Upper lobe of right lung (tissue), 1 donor: ENCODE results near the gene DNAH5. TPM values are rescaled to one million over a fixed set of nuclear protein-coding genes. Genes with fewer than 3 reads are reported as not detected.

ENCODE experiments used
- ATAC-seq: fragments of 200-7000 bp; cut with Tn5 transposase; one replicate; pipeline ENCODE4 v1.9.1; 2020; ENCODE audit warnings: mild to moderate bottlenecking, moderate library complexity
- DNase-seq: peaks from one replicate; pipeline ENCODE4 v3.0.0-alpha.2; 2020
- H3K27ac ChIP-seq: fragments of 200-600 bp; one replicate; pipeline ENCODE4 v1.8.0; 2022
- H3K27me3 ChIP-seq: fragments of 200-600 bp; one replicate; pipeline ENCODE4 v1.8.0; 2022; ENCODE audit warnings: mild to moderate bottlenecking
- H3K36me3 ChIP-seq: fragments of 200-600 bp; one replicate; pipeline ENCODE4 v1.8.0; 2022
- H3K4me1 ChIP-seq: fragments of 200-600 bp; one replicate; pipeline ENCODE4 v1.8.0; 2022
- H3K4me3 ChIP-seq: fragments of 200-600 bp; one replicate; pipeline ENCODE4 v1.8.0; 2022; ENCODE audit warnings: mild to moderate bottlenecking
- H3K9me3 ChIP-seq: fragments of 200-600 bp; one replicate; pipeline ENCODE4 v1.8.0; 2022
- CTCF ChIP-seq: fragments of 200-600 bp; IDR thresholded peaks from one replicate; pipeline ENCODE4 v1.8.0; 2022; ENCODE audit warnings: antibody characterized with exemption
- intact Hi-C: fragments of 100-400 bp; cut with DNase I; formaldehyde crosslinking; loops from one replicate; pipeline ENCODE4 v1.11.0; 2022
- long read RNA-seq: library from polyadenylated mRNA; unstranded; transcript quantifications from one replicate; pipeline ENCODE4 v2.0.0, GENCODE V29; 2021
- total RNA-seq: library from RNA; stranded (reverse); fragmentation: NEBNext Ultra II Directional; extraction: Animal tissue kit (Norgen Biotek cat#: 25700); gene quantifications from one replicate; pipeline ENCODE4 v1.2.1, GENCODE V29; 2021
- donor health status: DM: no; HTN: yes; CAD: no; lungs with severe emphysema.

The DNAH5 gene, protein sequence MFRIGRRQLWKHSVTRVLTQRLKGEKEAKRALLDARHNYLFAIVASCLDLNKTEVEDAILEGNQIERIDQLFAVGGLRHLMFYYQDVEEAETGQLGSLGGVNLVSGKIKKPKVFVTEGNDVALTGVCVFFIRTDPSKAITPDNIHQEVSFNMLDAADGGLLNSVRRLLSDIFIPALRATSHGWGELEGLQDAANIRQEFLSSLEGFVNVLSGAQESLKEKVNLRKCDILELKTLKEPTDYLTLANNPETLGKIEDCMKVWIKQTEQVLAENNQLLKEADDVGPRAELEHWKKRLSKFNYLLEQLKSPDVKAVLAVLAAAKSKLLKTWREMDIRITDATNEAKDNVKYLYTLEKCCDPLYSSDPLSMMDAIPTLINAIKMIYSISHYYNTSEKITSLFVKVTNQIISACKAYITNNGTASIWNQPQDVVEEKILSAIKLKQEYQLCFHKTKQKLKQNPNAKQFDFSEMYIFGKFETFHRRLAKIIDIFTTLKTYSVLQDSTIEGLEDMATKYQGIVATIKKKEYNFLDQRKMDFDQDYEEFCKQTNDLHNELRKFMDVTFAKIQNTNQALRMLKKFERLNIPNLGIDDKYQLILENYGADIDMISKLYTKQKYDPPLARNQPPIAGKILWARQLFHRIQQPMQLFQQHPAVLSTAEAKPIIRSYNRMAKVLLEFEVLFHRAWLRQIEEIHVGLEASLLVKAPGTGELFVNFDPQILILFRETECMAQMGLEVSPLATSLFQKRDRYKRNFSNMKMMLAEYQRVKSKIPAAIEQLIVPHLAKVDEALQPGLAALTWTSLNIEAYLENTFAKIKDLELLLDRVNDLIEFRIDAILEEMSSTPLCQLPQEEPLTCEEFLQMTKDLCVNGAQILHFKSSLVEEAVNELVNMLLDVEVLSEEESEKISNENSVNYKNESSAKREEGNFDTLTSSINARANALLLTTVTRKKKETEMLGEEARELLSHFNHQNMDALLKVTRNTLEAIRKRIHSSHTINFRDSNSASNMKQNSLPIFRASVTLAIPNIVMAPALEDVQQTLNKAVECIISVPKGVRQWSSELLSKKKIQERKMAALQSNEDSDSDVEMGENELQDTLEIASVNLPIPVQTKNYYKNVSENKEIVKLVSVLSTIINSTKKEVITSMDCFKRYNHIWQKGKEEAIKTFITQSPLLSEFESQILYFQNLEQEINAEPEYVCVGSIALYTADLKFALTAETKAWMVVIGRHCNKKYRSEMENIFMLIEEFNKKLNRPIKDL (N-terminal part only)
- 4.6 TPM for total RNA-seq
- long read RNA-seq, partial matches to known transcripts, result 1 of 2 reads
- long read RNA-seq, other reads (novel, unspliced or antisense), result 1 of 2 reads

DNA sequence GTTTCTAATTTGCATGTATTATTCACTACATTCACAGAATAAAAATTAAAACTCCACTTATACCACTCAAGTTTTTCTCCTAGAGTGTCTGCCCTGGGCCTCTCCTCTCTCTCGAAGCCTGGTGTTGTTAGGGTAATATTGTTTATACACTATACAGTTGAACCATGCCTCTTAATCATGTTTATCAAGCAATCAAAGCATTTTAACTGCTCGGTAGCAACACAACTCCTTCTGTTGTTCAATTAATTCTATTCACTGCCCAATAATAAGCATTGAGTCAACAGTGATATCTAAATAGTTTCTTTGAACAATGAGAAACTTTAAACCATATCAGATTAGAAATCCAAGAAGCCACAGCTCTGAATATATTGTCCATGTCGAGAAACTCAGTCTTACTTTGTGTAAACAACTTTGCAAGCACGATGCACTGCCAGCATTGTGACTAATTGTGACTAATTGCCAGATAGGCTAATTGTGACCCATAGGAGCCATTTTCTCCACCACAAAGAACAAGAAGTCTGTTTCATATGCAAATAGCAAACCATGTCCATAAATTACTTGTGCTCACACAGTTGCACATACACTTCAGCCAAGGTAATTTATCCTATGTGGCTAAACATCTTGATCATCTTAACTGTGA lies at the start of gene DNAH5:
TSS of gene DNAH5 (minus strand) at position 129 of the 640 bp plus-strand sequence. CDS start 250 bp downstream, outside the sequence.
- H3K36me3 ChIP-seq, result no peaks in the 10 kb centered on the region
- DNase-seq (no peak), ATAC-seq (no peak)
- no peak within 1 kb of the TSS for H3K27ac ChIP-seq
- no peak within 1 kb of the TSS for H3K4me3 ChIP-seq
- H3K9me3 ChIP-seq, result no peaks in the 10 kb centered on the region
- no peaks in the 10 kb centered on the region for H3K27me3 ChIP-seq
- intact Hi-C loops, result no loop called here
- no peaks in the 10 kb centered on the region for H3K4me1 ChIP-seq
- TF ChIP-seq CTCF, result no peak

- TF ChIP-seq CTCF, result no peak
- ATAC-seq (no peak), DNase-seq (no peak)
- no peaks in the 10 kb centered on the region for H3K27me3 ChIP-seq
- no peaks in the 10 kb centered on the region for H3K36me3 ChIP-seq
- H3K27ac ChIP-seq, result no peak overlapping the region
- H3K4me3 ChIP-seq, result no peak overlapping the region
- intact Hi-C loops, result loop anchor here (10.0 kb wide), 1 partner anchor 271 kb away; no protein-coding TSS in a partner anchor
- no peaks in the 10 kb centered on the region for H3K9me3 ChIP-seq
- H3K4me1 ChIP-seq, result no peaks in the 10 kb centered on the region
These were observed 49.4 kb upstream of the DNAH5 start for GRCh38 chr5:13993926-13994325.

DNA sequence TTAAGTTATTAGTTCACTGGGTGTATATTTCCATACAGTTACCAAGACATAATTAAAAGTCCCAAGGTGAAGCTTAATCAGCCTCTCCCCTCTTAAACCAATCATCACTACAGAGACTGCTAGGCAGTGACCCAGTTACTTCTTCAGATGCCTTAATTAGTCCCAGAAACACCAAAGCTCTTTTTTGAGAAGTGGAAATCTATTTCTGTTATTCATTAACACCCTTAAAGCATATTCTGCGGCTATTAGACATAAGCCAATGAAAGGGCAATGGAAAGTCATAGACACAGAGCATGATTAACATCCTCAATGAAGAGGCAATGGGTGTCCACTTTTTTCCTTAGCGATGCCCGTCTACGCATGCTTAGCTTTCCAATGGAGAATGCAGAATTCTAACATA lies 48.3 kb upstream of the DNAH5 start:
- ATAC-seq, result no peak
- no peak for DNase-seq
- Histone ChIP-seq H3K9me3 (no peaks in the 10 kb centered on the region), H3K27me3 (no peaks in the 10 kb centered on the region), H3K4me1 (peaks cover 4% of the 10 kb centered on the region), H3K27ac (no peak overlapping the region), H3K36me3 (no peaks in the 10 kb centered on the region), H3K4me3 (no peak overlapping the region)
- intact Hi-C loops, result loop anchor here (10.0 kb wide), 1 partner anchor 272 kb away; no protein-coding TSS in a partner anchor
- TF ChIP-seq CTCF, result no peak

- H3K27ac ChIP-seq, result no peak overlapping the region
- peaks cover 6% of the 10 kb centered on the region for H3K4me1 ChIP-seq
- ATAC-seq (no peak), DNase-seq (no peak)
- no peaks in the 10 kb centered on the region for H3K36me3 ChIP-seq
- no peak for TF ChIP-seq CTCF
- H3K9me3 ChIP-seq, result no peaks in the 10 kb centered on the region
- H3K4me3 ChIP-seq, result no peak overlapping the region
- intact Hi-C loops, result loop anchor here (10.0 kb wide), 1 partner anchor 273 kb away; no protein-coding TSS in a partner anchor
- H3K27me3 ChIP-seq, result no peaks in the 10 kb centered on the region
These were observed 46.9 kb upstream of the DNAH5 start for GRCh38 chr5:13991365-13991764.

DNA sequence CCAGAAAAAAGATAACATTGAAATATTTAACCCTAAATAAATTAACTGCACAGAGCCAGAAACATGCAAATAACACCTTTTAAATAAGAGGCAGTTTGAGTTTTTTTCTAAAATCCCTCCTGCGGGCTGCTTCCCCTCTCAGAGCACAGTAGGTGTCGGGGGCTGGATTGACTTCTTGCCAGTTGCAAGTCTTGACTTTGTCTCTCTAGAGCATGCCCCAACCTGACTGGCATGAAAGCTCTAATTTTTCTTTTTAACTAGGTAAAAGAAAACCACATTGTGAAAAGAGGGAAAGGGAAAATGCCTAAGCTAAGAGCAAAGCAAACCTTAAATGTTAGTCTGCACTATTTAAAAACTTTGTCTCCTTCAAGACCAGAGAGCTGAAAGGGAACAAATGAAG lies 46.4 kb upstream of the DNAH5 start:
- no peak for DNase-seq
- no peaks in the 10 kb centered on the region for H3K9me3 ChIP-seq
- H3K4me3 ChIP-seq, result no peak overlapping the region
- no peak for ATAC-seq
- no peaks in the 10 kb centered on the region for H3K27me3 ChIP-seq
- intact Hi-C loops, result loop anchor here (10.0 kb wide), 1 partner anchor 274 kb away; no protein-coding TSS in a partner anchor
- H3K4me1 ChIP-seq, result peaks cover 6% of the 10 kb centered on the region
- no peaks in the 10 kb centered on the region for H3K36me3 ChIP-seq
- no peak overlapping the region for H3K27ac ChIP-seq
- TF ChIP-seq CTCF, result no peak
